ENCODE data around the gene TMC6.

The TMC6 gene

DNA sequence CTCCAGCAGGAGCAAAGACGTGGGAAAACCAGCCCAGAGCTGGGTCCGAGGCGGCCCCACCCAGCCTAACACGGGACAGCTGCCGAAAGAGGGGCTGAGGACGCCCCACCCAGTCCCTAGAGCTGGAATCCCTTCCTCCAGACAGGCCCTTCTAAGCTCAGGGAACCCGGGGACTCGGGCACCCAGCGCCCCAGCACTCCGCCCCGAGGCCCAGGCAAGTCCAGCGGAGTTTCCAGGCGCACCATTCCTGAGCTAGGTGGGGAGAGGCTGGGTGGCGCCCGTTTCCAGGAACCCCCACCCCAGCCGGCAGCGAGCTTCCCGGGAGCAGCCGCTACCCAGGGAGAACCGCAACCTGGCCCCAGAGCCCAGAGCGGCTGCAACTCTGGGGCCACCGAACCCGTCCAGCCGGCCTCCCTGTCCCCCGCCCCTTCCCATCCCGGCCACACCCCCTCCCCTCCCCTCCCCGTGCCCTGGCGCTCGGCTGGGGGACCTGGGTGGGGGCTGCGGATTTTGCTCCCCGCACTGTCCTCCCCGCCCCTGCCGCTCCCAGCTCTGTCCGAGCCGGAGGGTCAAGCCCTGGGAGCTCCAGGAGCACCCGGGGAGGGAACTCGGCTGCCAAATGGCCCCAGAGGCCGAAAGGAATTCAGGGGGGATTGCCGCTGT lies 536 bp downstream of the TMC6 start:
- Histone ChIP-seq H2AFZ (ENCODE audit: low read length) (peak overlapping the region; percentile 69), H3K9ac (ENCODE audit: low read depth, low read length, poor library complexity, severe bottlenecking) (peak overlapping the region; percentile 99)

DNA sequence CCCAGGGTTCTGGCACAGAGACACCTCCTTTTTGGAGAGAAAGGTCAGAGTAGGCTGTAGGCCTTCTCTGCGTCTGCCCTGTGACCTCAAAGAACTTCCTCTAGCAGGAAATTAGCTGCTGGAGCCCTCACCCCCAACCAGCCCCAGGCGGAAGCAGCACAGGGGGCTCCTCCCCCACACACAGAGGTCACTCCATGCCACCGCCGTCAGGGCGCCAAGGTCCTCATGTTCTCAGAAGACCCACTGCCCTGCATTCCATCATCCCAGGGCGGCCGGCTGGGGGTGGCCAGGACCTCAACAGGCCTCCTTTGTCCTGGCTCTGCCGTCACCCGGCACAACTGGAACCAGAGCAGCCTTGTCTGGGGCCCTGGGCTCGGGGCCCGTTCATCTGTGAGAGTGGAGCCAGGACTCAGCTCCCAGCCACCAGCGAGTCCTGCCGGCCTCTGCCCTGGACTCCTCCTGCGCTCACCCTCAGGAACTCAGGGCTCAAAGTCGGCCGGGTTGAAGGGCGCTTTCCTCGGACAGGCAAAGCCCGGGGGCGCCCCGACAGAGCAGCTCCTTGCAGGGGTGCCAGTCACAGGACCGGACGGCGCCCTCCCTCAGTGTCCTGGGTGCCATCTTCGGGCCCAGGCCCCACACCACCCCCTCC lies 1.2 kb downstream of the TMC6 start:
- peaks cover 50% of the 10 kb centered on the region for H3K4me1 ChIP-seq (ENCODE audit: insufficient read depth, low read length, poor library complexity, severe bottlenecking)

More for the DNA sequence above, 536 bp downstream of the TMC6 start:
- Histone ChIP-seq H3K36me3 (ENCODE audit: insufficient read depth, low read length) (peaks cover 22% of the 10 kb centered on the region; the same call in 1 of the 2 replicates), H3K4me1 (ENCODE audit: insufficient read depth, low read length, poor library complexity, severe bottlenecking) (peaks cover 50% of the 10 kb centered on the region), H4K20me1 (ENCODE audit: insufficient read depth, low read length, poor library complexity, severe bottlenecking) (peaks cover 29% of the 10 kb centered on the region), H3F3A (ENCODE audit: low read depth) (peaks cover 13% of the 10 kb centered on the region; the same call in 1 of the 2 replicates), H3K9me2 (replicated peaks; ENCODE audit: low read depth, low read length) (no peaks in the 10 kb centered on the region), H3K4me3 (ENCODE audit: low read length, poor library complexity, severe bottlenecking) (peak overlapping the region; percentile 91), H3K27me3 (ENCODE audit: insufficient read depth, low read length, poor library complexity, severe bottlenecking) (peaks cover 8% of the 10 kb centered on the region), H3K79me2 (ENCODE audit: insufficient read depth, low read length) (peaks cover 93% of the 10 kb centered on the region), H3K9me3 (ENCODE audit: insufficient read depth, low read depth, low read length) (no peaks in the 10 kb centered on the region), H3K4me2 (ENCODE audit: low read depth, low read length, poor library complexity, severe bottlenecking) (peak overlapping the region; percentile 81)
- TF ChIP-seq, protein P1, sequence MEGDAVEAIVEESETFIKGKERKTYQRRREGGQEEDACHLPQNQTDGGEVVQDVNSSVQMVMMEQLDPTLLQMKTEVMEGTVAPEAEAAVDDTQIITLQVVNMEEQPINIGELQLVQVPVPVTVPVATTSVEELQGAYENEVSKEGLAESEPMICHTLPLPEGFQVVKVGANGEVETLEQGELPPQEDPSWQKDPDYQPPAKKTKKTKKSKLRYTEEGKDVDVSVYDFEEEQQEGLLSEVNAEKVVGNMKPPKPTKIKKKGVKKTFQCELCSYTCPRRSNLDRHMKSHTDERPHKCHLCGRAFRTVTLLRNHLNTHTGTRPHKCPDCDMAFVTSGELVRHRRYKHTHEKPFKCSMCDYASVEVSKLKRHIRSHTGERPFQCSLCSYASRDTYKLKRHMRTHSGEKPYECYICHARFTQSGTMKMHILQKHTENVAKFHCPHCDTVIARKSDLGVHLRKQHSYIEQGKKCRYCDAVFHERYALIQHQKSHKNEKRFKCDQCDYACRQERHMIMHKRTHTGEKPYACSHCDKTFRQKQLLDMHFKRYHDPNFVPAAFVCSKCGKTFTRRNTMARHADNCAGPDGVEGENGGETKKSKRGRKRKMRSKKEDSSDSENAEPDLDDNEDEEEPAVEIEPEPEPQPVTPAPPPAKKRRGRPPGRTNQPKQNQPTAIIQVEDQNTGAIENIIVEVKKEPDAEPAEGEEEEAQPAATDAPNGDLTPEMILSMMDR (conservative IDR thresholded peaks at IDR 0.05; ENCODE audit: low read length): no peak
- no peak for TF ChIP-seq EZH2phosphoT487 (IDR thresholded peaks at IDR 0.05; ENCODE audit: borderline replicate concordance)

DNA sequence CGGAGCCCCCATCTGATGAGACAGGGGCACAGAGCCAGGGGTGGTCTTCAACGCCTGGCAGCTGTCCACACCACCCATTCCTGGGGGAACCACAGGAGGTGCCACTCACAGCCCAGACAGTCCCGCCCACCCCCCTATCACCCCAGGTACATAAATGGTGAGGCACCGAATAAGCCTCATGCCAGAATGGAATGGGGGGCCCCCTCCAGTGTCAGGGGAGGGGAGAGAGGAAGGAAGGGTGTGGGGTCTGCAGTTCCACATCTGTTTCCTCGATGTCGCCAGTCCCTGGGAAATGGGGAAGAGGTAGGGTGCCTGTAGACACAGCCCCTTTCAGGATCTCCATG lies 1.7 kb downstream of the TMC6 start:
- Histone ChIP-seq H3K79me2 (ENCODE audit: insufficient read depth, low read length) (peaks cover 93% of the 10 kb centered on the region), H2AFZ (ENCODE audit: low read length) (no peak overlapping the region), H3K27me3 (ENCODE audit: insufficient read depth, low read length, poor library complexity, severe bottlenecking) (peaks cover 8% of the 10 kb centered on the region), H3K9me2 (replicated peaks; ENCODE audit: low read depth, low read length) (no peaks in the 10 kb centered on the region), H3K9me3 (ENCODE audit: insufficient read depth, low read depth, low read length) (no peaks in the 10 kb centered on the region), H3K9ac (ENCODE audit: low read depth, low read length, poor library complexity, severe bottlenecking) (peak overlapping the region; percentile 99), H4K20me1 (ENCODE audit: insufficient read depth, low read length, poor library complexity, severe bottlenecking) (peaks cover 26% of the 10 kb centered on the region), H3K4me1 (ENCODE audit: insufficient read depth, low read length, poor library complexity, severe bottlenecking) (peaks cover 54% of the 10 kb centered on the region), H3F3A (ENCODE audit: low read depth) (peaks cover 13% of the 10 kb centered on the region; the same call in 1 of the 2 replicates), H3K4me2 (ENCODE audit: low read depth, low read length, poor library complexity, severe bottlenecking) (peak overlapping the region; percentile 81), H3K36me3 (ENCODE audit: insufficient read depth, low read length) (peaks cover 19% of the 10 kb centered on the region; the same call in 1 of the 2 replicates), H3K4me3 (ENCODE audit: low read length, poor library complexity, severe bottlenecking) (peak overlapping the region; percentile 91)
- no peak for TF ChIP-seq EZH2phosphoT487 (IDR thresholded peaks at IDR 0.05; ENCODE audit: borderline replicate concordance)
- TF ChIP-seq, protein P1 (conservative IDR thresholded peaks at IDR 0.05; ENCODE audit: low read length): no peak

More for the DNA sequence above, 1.2 kb downstream of the TMC6 start:
- Histone ChIP-seq H3K4me2 (ENCODE audit: low read depth, low read length, poor library complexity, severe bottlenecking) (peak overlapping the region; percentile 81), H4K20me1 (ENCODE audit: insufficient read depth, low read length, poor library complexity, severe bottlenecking) (peaks cover 23% of the 10 kb centered on the region), H2AFZ (ENCODE audit: low read length) (no peak overlapping the region), H3K9ac (ENCODE audit: low read depth, low read length, poor library complexity, severe bottlenecking) (peak overlapping the region; percentile 99), H3K79me2 (ENCODE audit: insufficient read depth, low read length) (peaks cover 93% of the 10 kb centered on the region), H3K9me2 (replicated peaks; ENCODE audit: low read depth, low read length) (no peaks in the 10 kb centered on the region), H3K4me3 (ENCODE audit: low read length, poor library complexity, severe bottlenecking) (peak overlapping the region; percentile 91), H3K9me3 (ENCODE audit: insufficient read depth, low read depth, low read length) (no peaks in the 10 kb centered on the region), H3F3A (ENCODE audit: low read depth) (peaks cover 13% of the 10 kb centered on the region; the same call in 1 of the 2 replicates), H3K27me3 (ENCODE audit: insufficient read depth, low read length, poor library complexity, severe bottlenecking) (peaks cover 8% of the 10 kb centered on the region), H3K36me3 (ENCODE audit: insufficient read depth, low read length) (peaks cover 19% of the 10 kb centered on the region; the same call in 1 of the 2 replicates)
- TF ChIP-seq, protein P1 (conservative IDR thresholded peaks at IDR 0.05; ENCODE audit: low read length): no peak
- no peak for TF ChIP-seq EZH2phosphoT487 (IDR thresholded peaks at IDR 0.05; ENCODE audit: borderline replicate concordance)

Measured in Loucy (cell line).